Panc1 (cell line): ENCODE results near the gene TTLL4. TPM values are rescaled to one million over a fixed set of nuclear protein-coding genes. Genes with fewer than 3 reads are reported as not detected.

Source experiments
- ATAC-seq: fragments of 200-7000 bp; cut with Tn5 transposase; 2 replicates; pipeline ENCODE4 v1.9.1; 2020; ENCODE audit warnings: mild to moderate bottlenecking, moderate library complexity
- BruUV-seq: library from RNA; stranded (reverse); fragments of 400-500 nt; replicated peaks from 2 replicates; lab custom pipeline; 2021; lab: Mats Ljungman, UMichigan
- CTCF ChIA-PET: fragments of 300-600 bp; sonication (Branson Sonifier 250); formaldehyde crosslinking; loops from one replicate; lab custom pipeline; 2022; ENCODE audit warnings: antibody characterized with exemption; lab: Charles Lee
- POLR2A ChIA-PET: fragments of 300-600 bp; sonication (Branson Sonifier 250); formaldehyde crosslinking; loops from one replicate; lab custom pipeline; 2022; ENCODE audit warnings: antibody characterized with exemption; lab: Charles Lee
- DNase-seq: peaks from one replicate; pipeline ENCODE4 v3.0.0-alpha.2; 2010; ENCODE audit warnings: low read depth, low spot score
- H3K27ac ChIP-seq: 2 replicates; pipeline ENCODE4 v1.5.1; 2011; ENCODE audit warnings: mild to moderate bottlenecking, low read length, inconsistent platforms
- H3K27me3 ChIP-seq: fragments of 200-500 bp; sonication (Bioruptor generic); 2 replicates; pipeline ENCODE4 v1.6.0; 2014; ENCODE audit warnings: low read length, inconsistent platforms; ENCODE audit not compliant: control insufficient read depth, insufficient read depth
- H3K36me3 ChIP-seq: fragments of 200-500 bp; sonication (Bioruptor generic); 2 replicates; pipeline ENCODE4 v1.5.1; 2014; ENCODE audit warnings: inconsistent platforms, mild to moderate bottlenecking, low read length, moderate library complexity; ENCODE audit not compliant: control insufficient read depth, insufficient read depth
- H3K4me1 ChIP-seq: 2 replicates; pipeline ENCODE4 v1.5.1; 2011; ENCODE audit warnings: inconsistent platforms, mild to moderate bottlenecking, low read length, moderate library complexity; ENCODE audit not compliant: control insufficient read depth, insufficient read depth
- H3K4me3 ChIP-seq, 2 experiments: 2 replicates each; pipeline ENCODE4 v1.5.1; 2011 to 2012; ENCODE audit warnings: low read depth in 2 of 2, low read length in 2 of 2, mild to moderate bottlenecking in 2 of 2, inconsistent platforms in 1 of 2, moderate library complexity in 1 of 2
- H3K9me3 ChIP-seq: fragments of 200-500 bp; sonication (Bioruptor generic); 2 replicates; pipeline ENCODE4 v1.5.1; 2014; ENCODE audit warnings: low read depth, mild to moderate bottlenecking, inconsistent platforms, low read length, moderate library complexity; ENCODE audit not compliant: control insufficient read depth, insufficient read depth
- POLR2AphosphoS5 ChIP-seq: IDR thresholded peaks from 2 replicates; pipeline ENCODE4 v1.6.1; 2012; ENCODE audit warnings: mild to moderate bottlenecking, low read depth, low read length, moderate library complexity
- SIN3A ChIP-seq: IDR thresholded peaks from 2 replicates; pipeline ENCODE4 v1.6.1; 2012; ENCODE audit warnings: low read depth, mild to moderate bottlenecking, low read length, moderate library complexity, borderline replicate concordance; ENCODE audit not compliant: insufficient read depth
- TCF7L2 ChIP-seq: IDR thresholded peaks from 2 replicates; pipeline ENCODE4 v1.6.1; 2011; ENCODE audit warnings: mild to moderate bottlenecking, low read depth, low read length, inconsistent platforms
- in situ Hi-C: cut with HindIII; loops from 2 replicates; pipeline ENCODE4 v1.10.0; 2016; ENCODE audit warnings: low sequenced_read_pairs, low pct_unique_long_range_greater_than_20kb
- intact Hi-C: fragments of 100-400 bp; cut with micrococcal nuclease; formaldehyde crosslinking; loops from one replicate; pipeline ENCODE4 v1.10.0; 2022; ENCODE audit not compliant: unreplicated experiment
- total RNA-seq: library from RNA; stranded (reverse); gene quantifications from one replicate; pipeline ENCODE4 v1.2.1, GENCODE V29; 2021; ENCODE audit not compliant: unreplicated experiment
- TF ChIP-seq, protein P1 (sequence below): fragments of 450-650 bp; IDR thresholded peaks from 2 replicates; pipeline ENCODE4 v1.5.1; 2017; ENCODE audit warnings: mild to moderate bottlenecking
- TF ChIP-seq, protein P2 (sequence below), 2 experiments: IDR thresholded peaks; 2 replicates each; pipeline ENCODE4 v1.6.1; 2011 to 2012; ENCODE audit warnings: low read depth in 2 of 2, control low read depth in 1 of 2, low read length in 1 of 2, mild to moderate bottlenecking in 1 of 2, moderate library complexity in 1 of 2; ENCODE audit not compliant: insufficient read depth in 1 of 2

The TTLL4 gene
- total RNA-seq, 1 experiment from 2014 or later = 45.6 TPM

GRCh38 chr2:218710334-218710686 is 325 bp upstream of the TTLL4 start:
- peak overlapping the region; percentile 72 to 87 for H3K4me3 ChIP-seq
- H3K9me3 ChIP-seq = no peaks in the 10 kb centered on the region
- ChIA-PET POLR2A (no interaction called here), CTCF (interaction anchor here (0.6 to 1.2 kb wide), 4 partner anchors 15 to 137 kb away, joined by 4 to 12 read pairs (median 5); partner anchors contain the start of genes BCS1L and ZNF142)
- TF ChIP-seq, protein P1, sequence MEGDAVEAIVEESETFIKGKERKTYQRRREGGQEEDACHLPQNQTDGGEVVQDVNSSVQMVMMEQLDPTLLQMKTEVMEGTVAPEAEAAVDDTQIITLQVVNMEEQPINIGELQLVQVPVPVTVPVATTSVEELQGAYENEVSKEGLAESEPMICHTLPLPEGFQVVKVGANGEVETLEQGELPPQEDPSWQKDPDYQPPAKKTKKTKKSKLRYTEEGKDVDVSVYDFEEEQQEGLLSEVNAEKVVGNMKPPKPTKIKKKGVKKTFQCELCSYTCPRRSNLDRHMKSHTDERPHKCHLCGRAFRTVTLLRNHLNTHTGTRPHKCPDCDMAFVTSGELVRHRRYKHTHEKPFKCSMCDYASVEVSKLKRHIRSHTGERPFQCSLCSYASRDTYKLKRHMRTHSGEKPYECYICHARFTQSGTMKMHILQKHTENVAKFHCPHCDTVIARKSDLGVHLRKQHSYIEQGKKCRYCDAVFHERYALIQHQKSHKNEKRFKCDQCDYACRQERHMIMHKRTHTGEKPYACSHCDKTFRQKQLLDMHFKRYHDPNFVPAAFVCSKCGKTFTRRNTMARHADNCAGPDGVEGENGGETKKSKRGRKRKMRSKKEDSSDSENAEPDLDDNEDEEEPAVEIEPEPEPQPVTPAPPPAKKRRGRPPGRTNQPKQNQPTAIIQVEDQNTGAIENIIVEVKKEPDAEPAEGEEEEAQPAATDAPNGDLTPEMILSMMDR = no peak
- TF ChIP-seq TCF7L2 = no peak
- TF ChIP-seq, protein P2, sequence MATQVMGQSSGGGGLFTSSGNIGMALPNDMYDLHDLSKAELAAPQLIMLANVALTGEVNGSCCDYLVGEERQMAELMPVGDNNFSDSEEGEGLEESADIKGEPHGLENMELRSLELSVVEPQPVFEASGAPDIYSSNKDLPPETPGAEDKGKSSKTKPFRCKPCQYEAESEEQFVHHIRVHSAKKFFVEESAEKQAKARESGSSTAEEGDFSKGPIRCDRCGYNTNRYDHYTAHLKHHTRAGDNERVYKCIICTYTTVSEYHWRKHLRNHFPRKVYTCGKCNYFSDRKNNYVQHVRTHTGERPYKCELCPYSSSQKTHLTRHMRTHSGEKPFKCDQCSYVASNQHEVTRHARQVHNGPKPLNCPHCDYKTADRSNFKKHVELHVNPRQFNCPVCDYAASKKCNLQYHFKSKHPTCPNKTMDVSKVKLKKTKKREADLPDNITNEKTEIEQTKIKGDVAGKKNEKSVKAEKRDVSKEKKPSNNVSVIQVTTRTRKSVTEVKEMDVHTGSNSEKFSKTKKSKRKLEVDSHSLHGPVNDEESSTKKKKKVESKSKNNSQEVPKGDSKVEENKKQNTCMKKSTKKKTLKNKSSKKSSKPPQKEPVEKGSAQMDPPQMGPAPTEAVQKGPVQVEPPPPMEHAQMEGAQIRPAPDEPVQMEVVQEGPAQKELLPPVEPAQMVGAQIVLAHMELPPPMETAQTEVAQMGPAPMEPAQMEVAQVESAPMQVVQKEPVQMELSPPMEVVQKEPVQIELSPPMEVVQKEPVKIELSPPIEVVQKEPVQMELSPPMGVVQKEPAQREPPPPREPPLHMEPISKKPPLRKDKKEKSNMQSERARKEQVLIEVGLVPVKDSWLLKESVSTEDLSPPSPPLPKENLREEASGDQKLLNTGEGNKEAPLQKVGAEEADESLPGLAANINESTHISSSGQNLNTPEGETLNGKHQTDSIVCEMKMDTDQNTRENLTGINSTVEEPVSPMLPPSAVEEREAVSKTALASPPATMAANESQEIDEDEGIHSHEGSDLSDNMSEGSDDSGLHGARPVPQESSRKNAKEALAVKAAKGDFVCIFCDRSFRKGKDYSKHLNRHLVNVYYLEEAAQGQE (IDR thresholded peaks at IDR 0.05; ENCODE audit: insufficient read depth in 1 of 2, low read depth in 2 of 2, low read length in 1 of 2) = no peak
- no peak for TF ChIP-seq SIN3A
- TF ChIP-seq POLR2AphosphoS5 = no peak
- peaks cover 8% of the 10 kb centered on the region for H3K4me1 ChIP-seq
- peak overlapping the region; percentile 2; the same call in 1 of the 2 replicates for H3K27ac ChIP-seq
- ATAC-seq = peak; percentile 31
- in situ Hi-C loops (no loop called here), intact Hi-C loops (no loop called here)
- peaks cover 4% of the 10 kb centered on the region; the same call in 1 of the 2 replicates for H3K36me3 ChIP-seq
- H3K27me3 ChIP-seq = no peaks in the 10 kb centered on the region
- no peak for DNase-seq
- BruUV-seq = no TSS peak

- TF ChIP-seq, protein P1 = no peak
- TF ChIP-seq, protein P2 (IDR thresholded peaks at IDR 0.05; ENCODE audit: insufficient read depth in 1 of 2, low read depth in 2 of 2, low read length in 1 of 2) = no peak
- TF ChIP-seq SIN3A (no peak), TCF7L2 (no peak), POLR2AphosphoS5 (no peak)
- ChIA-PET CTCF (interaction anchor here (1.1 kb wide), 1 partner anchor 136 kb away, joined by 3 read pairs; no protein-coding TSS in a partner anchor), POLR2A (interaction anchor here (0.6 kb wide), 1 partner anchor 14 kb away, joined by 3 read pairs; no protein-coding TSS in a partner anchor)
- Histone ChIP-seq H3K36me3 (peaks cover 4% of the 10 kb centered on the region), H3K9me3 (no peaks in the 10 kb centered on the region), H3K4me3 (peak overlapping the region; percentile 72 to 87), H3K27me3 (no peaks in the 10 kb centered on the region), H3K27ac (peak overlapping the region; percentile 92), H3K4me1 (peaks cover 8% of the 10 kb centered on the region)
- ATAC-seq (no peak), DNase-seq (no peak)
- BruUV-seq = TSS peak; percentile 95
- in situ Hi-C loops = no loop called here
- intact Hi-C loops = no loop called here
These were observed 905 bp downstream of the TTLL4 start for GRCh38 chr2:218711550-218711929.
